Measurements from ENCODE around the gene IQCE.

GRCh38 chr7:2586326-2587020, 27.7 kb downstream of the IQCE start:
- no peak for TF ChIP-seq POLR2AphosphoS5 (IDR thresholded peaks at IDR 0.05)
- TF ChIP-seq EP300 (IDR thresholded peaks at IDR 0.05): no peak

Measured in gastroesophageal sphincter (tissue), 2 donors.